K562 (cell line): Measurements from ENCODE around the gene UBR4. TPM values are rescaled to one million over a fixed set of nuclear protein-coding genes. Genes with fewer than 3 reads are reported as not detected.

Experiments used
- ATF4 ChIP-seq: fragments of 450-650 bp; formaldehyde crosslinking; IDR thresholded peaks from 2 replicates; pipeline ENCODE4 v1.4.0; 2022; ENCODE audit warnings: mild to moderate bottlenecking, moderate library complexity
- CEBPB ChIP-seq: fragments of 450-650 bp; IDR thresholded peaks from 2 replicates; pipeline ENCODE4 v1.6.1; 2016; ENCODE audit warnings: missing genetic modification characterization, missing compliant biosample characterization
- CHD2 ChIP-seq: IDR thresholded peaks from 2 replicates; pipeline ENCODE4 v1.6.1; 2011; ENCODE audit warnings: low read depth, low read length
- CREB3 ChIP-seq: fragments of 450-650 bp; conservative IDR thresholded peaks from 2 replicates; pipeline ENCODE4 v1.6.1; 2016; ENCODE audit warnings: missing genetic modification characterization, low read depth, mild to moderate bottlenecking, missing compliant biosample characterization, moderate library complexity
- DEAF1 ChIP-seq: fragments of 450-650 bp; formaldehyde crosslinking; IDR thresholded peaks from 2 replicates; pipeline ENCODE4 v1.4.0; 2020; ENCODE audit warnings: mild to moderate bottlenecking, moderate library complexity
- ESRRA ChIP-seq: fragments of 450-650 bp; IDR thresholded peaks from 2 replicates; pipeline ENCODE4 v1.6.1; 2014; ENCODE audit warnings: low read depth, mild to moderate bottlenecking, moderate library complexity, borderline replicate concordance
- KAT8 ChIP-seq: fragments of 450-650 bp; IDR thresholded peaks from 2 replicates; pipeline ENCODE4 v1.6.1; 2016; ENCODE audit warnings: low read depth, mild to moderate bottlenecking
- MBD2 ChIP-seq: sonication (generic); IDR thresholded peaks from 2 replicates; pipeline ENCODE4 v1.6.1; 2016; ENCODE audit warnings: low read depth, borderline replicate concordance
- MXD1 ChIP-seq: fragments of 250-450 bp; sonication (Bioruptor Pico); IDR thresholded peaks from 2 replicates; pipeline ENCODE4 v1.8.0; 2021; ENCODE audit warnings: borderline replicate concordance, mild to moderate bottlenecking, moderate library complexity; ENCODE audit not compliant: poor library complexity, severe bottlenecking
- MXI1 ChIP-seq: IDR thresholded peaks from 2 replicates; pipeline ENCODE4 v1.6.1; 2011; ENCODE audit warnings: low read depth, mild to moderate bottlenecking, improper control_type of control experiment, low read length
- PRMT5 ChIP-seq: sonication (generic); formaldehyde crosslinking; IDR thresholded peaks from 2 replicates; pipeline ENCODE4 v1.5.0; 2020; ENCODE audit warnings: missing genetic modification reagents
- PTBP1 ChIP-seq: fragments of 200-400 bp; formaldehyde crosslinking; IDR thresholded peaks from 2 replicates; pipeline ENCODE4 v1.6.1; 2017; ENCODE audit warnings: low read depth, low read length
- SMAD3 ChIP-seq: fragments of 450-650 bp; formaldehyde crosslinking; conservative IDR thresholded peaks from 2 replicates; pipeline ENCODE4 v1.4.0; 2020; ENCODE audit warnings: mild to moderate bottlenecking
- STAG1 ChIP-seq: sonication (generic); formaldehyde crosslinking; IDR thresholded peaks from 2 replicates; pipeline ENCODE4 v1.5.0; 2020; ENCODE audit warnings: missing genetic modification reagents, borderline replicate concordance
- ZNF174 ChIP-seq: fragments of 250-450 bp; sonication (Bioruptor Pico); IDR thresholded peaks from 2 replicates; pipeline ENCODE4 v1.4.0; 2020; ENCODE audit warnings: mild to moderate bottlenecking
- ZNF639 ChIP-seq, 2 experiments: fragments of 200-800 bp in 1 of 2; sonication (Bioruptor generic) in 1 of 2; sonication (generic) in 1 of 2; formaldehyde crosslinking in 1 of 2; IDR thresholded peaks in 1 of 2; conservative IDR thresholded peaks in 1 of 2; 2 replicates each; pipeline versions ENCODE4 v1.5.0 to v1.6.1; 2016 to 2020; ENCODE audit warnings: missing compliant biosample characterization in 1 of 2, missing genetic modification characterization in 1 of 2, missing genetic modification reagents in 1 of 2
- ZNF699 ChIP-seq: fragments of 250-450 bp; sonication (Bioruptor Pico); IDR thresholded peaks from 2 replicates; pipeline ENCODE4 v1.8.0; 2021; ENCODE audit warnings: mild to moderate bottlenecking, moderate library complexity; ENCODE audit not compliant: insufficient replicate concordance
- polyA plus RNA-seq, 8 experiments: library from polyadenylated mRNA; depleted of rRNA in 4 of 8; stranded (reverse) in 5 of 8; unstranded in 3 of 8; fragments of >200 nt; fragmentation: Nextera tagmentation in 2 of 8; fragmentation: Illumina TruSeq in 1 of 8; extraction: Ambion mirVana in 2 of 8; extraction: Trizol in 1 of 8; gene quantifications; 2 replicates each; pipeline versions ENCODE4 v1.2.1 to v1.2.3, GENCODE V29; 2011 to 2014; ENCODE audit warnings: inconsistent platforms in 1 of 8, missing spikeins in 1 of 8
- total RNA-seq, 7 experiments: library from RNA; depleted of rRNA in 6 of 7; stranded (reverse); fragments of >200 nt in 6 of 7; fragmentation: Illumina TruSeq in 2 of 7; extraction: Trizol in 2 of 7; gene quantifications; 2 replicates each; pipeline versions ENCODE4 v1.2.1 to v1.2.3, GENCODE V29; 2011 to 2021; ENCODE audit warnings: low replicate concordance in 1 of 7
- TF ChIP-seq, protein P1 (sequence below): fragments of 450-650 bp; IDR thresholded peaks from 2 replicates; pipeline ENCODE4 v1.6.1; 2018; ENCODE audit warnings: mild to moderate bottlenecking, low read depth; ENCODE audit not compliant: partially characterized antibody

The UBR4 gene
- total and polyA plus RNA-seq, 9 of the 15 experiments (the other 6 are each of a cell fraction or from before 2014, with no cell fraction given) = 55.4 to 277 (median 123) TPM

DNA sequence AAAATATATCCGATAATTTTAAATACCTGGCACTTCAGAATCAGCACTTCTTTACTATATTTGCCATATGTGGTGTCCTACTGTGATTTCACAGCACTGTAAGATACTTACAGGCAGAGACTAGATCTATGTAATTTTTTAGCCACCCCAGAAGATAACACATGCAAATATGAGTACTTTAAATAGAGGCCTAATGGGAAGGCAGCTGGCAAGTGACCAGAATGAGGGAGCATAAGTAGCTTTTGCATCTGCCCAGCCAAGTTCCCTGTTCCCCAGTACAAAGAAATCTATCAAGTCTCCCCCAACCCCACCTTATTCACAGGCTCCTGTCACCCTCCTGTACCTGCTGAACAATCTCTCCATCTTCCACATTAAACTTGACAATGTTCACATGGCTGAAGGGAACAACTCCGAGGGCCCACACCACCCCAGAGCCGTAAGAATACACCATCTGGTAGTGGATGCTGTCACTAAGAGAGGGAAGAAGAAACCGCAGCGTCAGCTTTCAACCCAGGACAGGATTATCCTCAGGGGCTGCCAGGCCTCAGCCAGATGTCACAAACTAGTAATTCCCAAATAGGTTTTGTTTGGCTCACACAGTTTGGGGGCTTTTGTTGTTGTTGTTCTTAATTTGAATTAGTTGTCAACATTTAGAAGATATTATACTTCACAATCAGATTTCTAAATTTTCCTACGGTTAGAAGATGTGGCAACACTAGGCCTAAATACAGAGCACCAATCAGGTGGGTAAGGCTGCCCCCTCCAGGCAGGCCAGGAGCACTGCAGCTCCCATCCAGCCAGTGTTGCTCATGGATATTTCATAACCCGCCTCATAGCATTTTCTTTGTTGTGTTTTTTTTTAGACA lies 30.8 kb upstream of the UBR4 start (continued):
- no peak for TF ChIP-seq KAT8
- no peak for TF ChIP-seq MXI1
- TF ChIP-seq SMAD3 (CRISPR knock-in tag) = no peak
- TF ChIP-seq CREB3 (tag) = no peak
- TF ChIP-seq CHD2 = no peak
- TF ChIP-seq ESRRA = no peak
- peak; percentile 72; the same call in 1 of the 2 replicates for TF ChIP-seq STAG1 (CRISPR knock-in tag)
- no peak for TF ChIP-seq MXD1 (CRISPR knock-in tag)
- TF ChIP-seq ZNF639 (CRISPR knock-in tag; conservative IDR thresholded peaks at IDR 0.05 in 1 of 2, IDR thresholded peaks at IDR 0.05 in 1 of 2) = no peak
- TF ChIP-seq ATF4 (CRISPR knock-in tag) = no peak
- no peak for TF ChIP-seq ZNF174 (CRISPR knock-in tag)
- TF ChIP-seq, protein P1, sequence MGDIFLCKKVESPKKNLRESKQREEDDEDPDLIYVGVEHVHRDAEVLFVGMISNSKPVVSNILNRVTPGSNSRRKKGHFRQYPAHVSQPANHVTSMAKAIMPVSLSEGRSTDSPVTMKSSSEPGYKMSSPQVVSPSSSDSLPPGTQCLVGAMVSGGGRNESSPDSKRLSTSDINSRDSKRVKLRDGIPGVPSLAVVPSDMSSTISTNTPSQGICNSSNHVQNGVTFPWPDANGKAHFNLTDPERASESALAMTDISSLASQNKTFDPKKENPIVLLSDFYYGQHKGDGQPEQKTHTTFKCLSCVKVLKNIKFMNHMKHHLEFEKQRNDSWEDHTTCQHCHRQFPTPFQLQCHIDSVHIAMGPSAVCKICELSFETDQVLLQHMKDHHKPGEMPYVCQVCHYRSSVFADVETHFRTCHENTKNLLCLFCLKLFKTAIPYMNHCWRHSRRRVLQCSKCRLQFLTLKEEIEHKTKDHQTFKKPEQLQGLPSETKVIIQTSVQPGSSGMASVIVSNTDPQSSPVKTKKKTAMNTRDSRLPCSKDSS = no peak
- TF ChIP-seq CEBPB = peak; percentile 97
- TF ChIP-seq PRMT5 (CRISPR knock-in tag) = no peak
- no peak for TF ChIP-seq MBD2
- no peak for TF ChIP-seq PTBP1
- TF ChIP-seq ZNF699 = no peak
- TF ChIP-seq DEAF1 (CRISPR knock-in tag) = peak; percentile 72
